GM12865 (cell line): ENCODE measurements around the gene CATSPERB.
A peak's percentile ranks its signal among the peaks of the same experiment; 100 is the strongest.

Experiments
- DNase-seq: peaks from one replicate; pipeline ENCODE4 v3.0.0; 2010; ENCODE audit warnings: low read depth
- H3K4me3 ChIP-seq: 2 replicates; pipeline ENCODE4 v1.5.1; 2011; ENCODE audit warnings: mild to moderate bottlenecking, low read depth, low read length, control low read depth
- TF ChIP-seq, protein P1 (sequence below): IDR thresholded peaks from 2 replicates; pipeline ENCODE4 v1.5.1; 2011; ENCODE audit warnings: low read length, control low read depth, low read depth, inconsistent platforms; ENCODE audit not compliant: insufficient read depth; ENCODE audit errors: missing control alignments

CATSPERB gene, protein sequence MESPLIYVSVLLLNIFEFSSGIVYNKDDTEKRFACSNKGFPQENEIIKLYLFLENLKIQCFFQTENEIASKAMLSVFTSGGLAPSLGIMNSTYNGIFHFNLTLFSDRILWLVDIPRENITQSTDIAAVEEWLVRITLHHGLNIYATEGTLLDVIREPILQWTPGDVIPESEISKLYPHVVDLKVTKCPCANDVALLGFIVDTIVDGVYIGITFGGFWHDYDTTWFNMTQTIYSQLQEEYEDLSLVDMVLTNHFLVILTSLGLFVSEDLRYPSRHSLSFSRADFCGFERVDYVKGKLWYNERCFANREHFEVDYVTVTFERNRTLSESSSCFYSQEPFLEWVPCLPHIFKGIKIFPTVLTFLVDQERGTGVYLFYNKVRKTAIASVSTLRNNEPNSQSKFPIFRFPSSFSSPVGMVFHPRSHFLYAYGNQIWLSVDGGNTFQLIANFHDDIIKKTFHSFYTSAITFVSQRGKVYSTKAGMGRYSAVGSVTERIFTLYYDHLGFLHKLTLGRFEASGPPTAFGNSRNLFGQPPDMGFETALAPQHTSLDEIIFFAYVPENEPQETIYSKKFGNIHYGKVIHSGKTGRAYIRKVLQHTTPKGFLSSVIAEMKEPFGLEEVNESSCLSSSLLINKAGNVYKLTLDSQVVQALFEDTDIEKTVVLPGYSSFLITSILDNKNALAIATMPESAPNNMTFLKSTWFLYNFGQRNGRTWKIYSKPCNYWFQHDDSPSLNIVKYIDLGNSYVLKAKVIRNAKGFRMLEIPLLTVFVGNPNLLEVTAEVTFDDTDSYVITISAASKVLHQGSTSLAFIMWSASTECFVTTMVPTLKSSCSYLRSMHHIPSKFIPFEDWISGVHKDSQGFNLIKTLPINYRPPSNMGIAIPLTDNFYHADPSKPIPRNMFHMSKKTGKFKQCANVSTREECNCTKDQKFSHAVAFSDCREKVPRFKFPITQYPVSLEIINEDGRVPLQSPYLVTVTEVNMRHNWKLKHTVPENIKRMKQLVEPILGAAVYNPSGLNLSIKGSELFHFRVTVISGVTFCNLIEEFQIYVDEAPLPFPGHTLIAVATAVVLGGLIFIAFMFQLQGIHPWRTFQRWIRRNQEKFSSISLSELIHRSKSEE

DNA sequence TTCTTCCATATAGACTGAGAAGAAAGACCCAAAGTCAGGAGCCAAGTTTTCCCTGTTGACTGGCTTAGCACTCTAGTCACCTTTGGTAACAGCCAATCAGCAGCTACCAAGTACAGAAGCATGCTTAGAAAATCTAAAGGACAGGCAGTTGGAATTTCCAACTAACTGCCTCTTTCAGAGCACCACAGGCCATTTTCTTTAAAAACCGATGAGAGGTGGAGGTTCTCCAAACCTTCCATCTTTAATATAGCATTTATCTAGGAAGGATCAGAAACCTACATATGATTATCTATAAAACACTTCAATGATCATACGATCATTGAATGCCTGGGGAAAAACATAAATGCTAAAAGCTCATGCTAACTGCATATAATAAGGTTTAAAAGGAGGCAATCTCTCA, at the start of gene CATSPERB:
CATSPERB (minus strand) TSS at position 101 of the 400 bp plus-strand sequence. CDS start 2,607 bp downstream, outside the sequence.
- TF ChIP-seq, protein P1, sequence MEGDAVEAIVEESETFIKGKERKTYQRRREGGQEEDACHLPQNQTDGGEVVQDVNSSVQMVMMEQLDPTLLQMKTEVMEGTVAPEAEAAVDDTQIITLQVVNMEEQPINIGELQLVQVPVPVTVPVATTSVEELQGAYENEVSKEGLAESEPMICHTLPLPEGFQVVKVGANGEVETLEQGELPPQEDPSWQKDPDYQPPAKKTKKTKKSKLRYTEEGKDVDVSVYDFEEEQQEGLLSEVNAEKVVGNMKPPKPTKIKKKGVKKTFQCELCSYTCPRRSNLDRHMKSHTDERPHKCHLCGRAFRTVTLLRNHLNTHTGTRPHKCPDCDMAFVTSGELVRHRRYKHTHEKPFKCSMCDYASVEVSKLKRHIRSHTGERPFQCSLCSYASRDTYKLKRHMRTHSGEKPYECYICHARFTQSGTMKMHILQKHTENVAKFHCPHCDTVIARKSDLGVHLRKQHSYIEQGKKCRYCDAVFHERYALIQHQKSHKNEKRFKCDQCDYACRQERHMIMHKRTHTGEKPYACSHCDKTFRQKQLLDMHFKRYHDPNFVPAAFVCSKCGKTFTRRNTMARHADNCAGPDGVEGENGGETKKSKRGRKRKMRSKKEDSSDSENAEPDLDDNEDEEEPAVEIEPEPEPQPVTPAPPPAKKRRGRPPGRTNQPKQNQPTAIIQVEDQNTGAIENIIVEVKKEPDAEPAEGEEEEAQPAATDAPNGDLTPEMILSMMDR, result no peak
- H3K4me3 ChIP-seq, result no peak within 1 kb of the TSS
- no peak for DNase-seq

DNA sequence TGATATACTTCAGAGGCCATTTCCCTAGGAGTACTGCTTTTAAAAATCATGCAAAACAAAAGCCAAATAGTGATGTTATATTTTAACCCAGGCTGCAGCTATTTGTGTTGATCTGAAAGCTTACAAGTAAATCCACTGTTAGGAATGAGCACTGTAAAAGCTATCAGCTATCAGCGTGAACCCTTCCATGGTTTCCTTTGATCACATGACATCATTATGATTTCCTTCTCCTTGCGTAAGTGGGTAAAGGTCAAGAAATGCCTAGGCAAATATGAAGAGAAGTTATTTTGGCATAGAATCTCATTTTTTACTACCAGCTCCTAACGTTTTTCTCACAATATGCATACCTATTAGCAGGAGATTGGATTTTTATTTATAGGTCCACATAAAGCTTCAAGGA, 48.6 kb upstream of the CATSPERB start:
- H3K4me3 ChIP-seq, result no peak overlapping the region
- DNase-seq, result no peak
- TF ChIP-seq, protein P1, result no peak

DNA sequence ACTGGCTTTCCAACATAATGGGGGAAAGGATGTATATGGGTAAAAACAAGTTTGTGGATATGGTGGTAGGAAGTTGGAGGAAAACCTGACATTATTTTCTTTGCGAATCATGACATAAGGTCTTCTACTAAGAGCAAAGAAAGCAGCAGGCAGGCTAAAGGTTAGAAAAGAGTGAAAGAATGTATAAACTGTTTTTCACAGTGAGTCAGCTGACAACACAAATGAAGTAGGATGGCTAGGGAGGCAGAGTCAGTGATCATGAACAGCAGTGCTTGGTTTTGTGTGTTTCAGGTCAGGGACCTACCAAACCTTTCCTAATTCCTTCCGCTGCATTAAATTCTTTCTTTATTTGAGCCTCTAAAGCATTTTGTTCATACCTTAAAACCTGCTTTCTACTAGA, 46.3 kb upstream of the CATSPERB start:
- TF ChIP-seq, protein P1, result no peak
- no peak for DNase-seq
- H3K4me3 ChIP-seq, result no peak overlapping the region

DNA sequence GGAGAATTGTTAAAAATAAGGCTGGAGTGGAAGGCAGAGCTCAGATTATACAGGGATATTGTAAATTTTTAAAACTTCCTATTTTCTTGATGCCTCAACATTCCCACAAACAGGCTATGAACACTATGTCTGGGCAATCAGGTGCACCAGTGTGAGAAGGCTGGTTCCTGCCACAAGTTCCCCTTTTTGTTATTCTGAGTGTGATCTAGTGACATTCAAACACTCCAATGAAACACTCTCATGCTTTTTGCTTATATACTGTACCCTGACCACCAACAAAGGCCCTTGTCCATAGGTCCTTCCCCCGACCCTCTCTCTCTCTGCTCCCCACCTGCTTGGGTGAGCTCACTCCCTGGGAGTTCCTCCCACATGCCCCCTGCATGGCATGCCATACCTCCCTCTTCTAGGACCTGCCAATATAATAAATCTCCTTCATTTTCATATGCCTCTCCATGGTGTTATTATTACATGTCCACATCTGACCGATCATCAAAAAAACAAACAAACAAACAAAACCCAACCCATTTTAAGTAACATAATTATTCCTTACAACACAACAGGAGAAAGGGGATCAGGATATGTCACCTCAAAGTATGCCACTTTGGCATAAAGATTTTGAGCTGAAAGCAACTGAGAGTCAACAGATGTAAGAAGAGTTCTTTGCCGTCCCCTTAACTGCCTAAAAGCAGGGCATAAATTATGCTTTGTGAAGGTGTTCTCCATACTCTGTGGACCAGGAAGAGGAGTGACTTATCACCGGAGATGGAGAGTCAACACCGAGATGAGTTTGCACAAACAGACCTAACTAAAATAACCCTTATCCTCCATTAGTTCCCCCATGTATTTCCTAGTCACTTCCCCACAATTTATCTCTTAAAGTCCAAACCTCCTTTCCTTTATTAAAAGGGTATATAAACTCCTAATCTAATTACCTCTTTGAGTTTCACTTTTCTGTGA, 42.5 kb upstream of the CATSPERB start:
- H3K4me3 ChIP-seq, result no peak overlapping the region
- TF ChIP-seq, protein P1, result no peak
- DNase-seq, result peak; percentile 1

DNA sequence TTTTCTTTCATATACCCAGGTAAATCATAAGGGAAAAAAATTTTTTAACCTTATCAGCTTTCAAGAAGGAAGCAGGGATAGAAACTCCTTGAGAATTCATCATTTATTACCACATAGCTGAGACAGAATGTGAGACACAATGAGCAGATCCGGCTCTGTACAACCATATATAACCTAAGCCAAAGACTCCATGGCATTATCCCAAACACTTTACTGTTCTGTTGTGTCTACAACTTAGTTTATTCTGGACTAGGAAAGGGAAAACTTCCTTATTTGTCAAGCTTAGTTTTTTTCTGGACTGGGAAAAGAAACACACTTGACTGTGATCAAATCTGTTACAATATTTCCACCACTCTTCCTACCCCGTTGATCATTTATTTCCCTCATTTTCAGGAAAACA, 38.3 kb upstream of the CATSPERB start:
- no peak for DNase-seq
- no peak overlapping the region for H3K4me3 ChIP-seq
- TF ChIP-seq, protein P1, result no peak
